GM12864 (cell line): ENCODE measurements around the gene TOP3B.

Source experiments
- DNase-seq: peaks from one replicate; pipeline ENCODE4 v3.0.0-alpha.2; 2011; ENCODE audit warnings: low read depth
- H3K4me3 ChIP-seq: 2 replicates; pipeline ENCODE4 v1.5.1; 2011; ENCODE audit warnings: mild to moderate bottlenecking, low read depth, low read length, control low read depth
- CTCF ChIP-seq: IDR thresholded peaks from 2 replicates; pipeline ENCODE4 v1.5.1; 2011; ENCODE audit warnings: low read depth, mild to moderate bottlenecking, moderate library complexity, low read length, control low read depth, inconsistent platforms; ENCODE audit errors: missing control alignments

TOP3B gene

GRCh38 chr22:21932347-21932746 is 50.2 kb downstream of the TOP3B start:
- no peak for TF ChIP-seq CTCF
- no peak for DNase-seq
- H3K4me3 ChIP-seq = no peak overlapping the region

DNA sequence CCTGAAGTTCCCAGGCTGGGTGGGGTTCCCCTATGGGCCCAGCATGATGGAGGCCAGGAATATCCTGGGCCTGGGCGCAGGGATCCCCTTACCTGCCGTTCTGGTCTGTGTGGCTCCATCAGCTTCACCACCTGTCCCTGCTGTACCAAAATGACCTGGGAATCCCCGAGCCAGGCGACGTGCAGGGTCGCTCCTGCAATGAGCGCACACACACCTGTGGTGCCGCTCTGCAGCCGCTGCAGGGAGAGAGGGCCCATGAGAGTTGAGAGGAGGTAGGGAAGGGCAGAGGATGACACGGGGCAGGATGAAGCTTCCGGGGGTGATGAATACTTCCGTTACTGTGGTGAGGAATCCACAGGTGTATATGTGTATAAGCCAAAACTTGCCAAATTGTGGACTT is 51.5 kb downstream of the TOP3B start:
- no peak for DNase-seq
- TF ChIP-seq CTCF = no peak

GRCh38 chr22:21929253-21929652 is 53.3 kb downstream of the TOP3B start:
- no peak for TF ChIP-seq CTCF
- no peak for DNase-seq
- H3K4me3 ChIP-seq = no peak overlapping the region

More for the DNA sequence above, 51.5 kb downstream of the TOP3B start:
- no peak overlapping the region for H3K4me3 ChIP-seq

DNA sequence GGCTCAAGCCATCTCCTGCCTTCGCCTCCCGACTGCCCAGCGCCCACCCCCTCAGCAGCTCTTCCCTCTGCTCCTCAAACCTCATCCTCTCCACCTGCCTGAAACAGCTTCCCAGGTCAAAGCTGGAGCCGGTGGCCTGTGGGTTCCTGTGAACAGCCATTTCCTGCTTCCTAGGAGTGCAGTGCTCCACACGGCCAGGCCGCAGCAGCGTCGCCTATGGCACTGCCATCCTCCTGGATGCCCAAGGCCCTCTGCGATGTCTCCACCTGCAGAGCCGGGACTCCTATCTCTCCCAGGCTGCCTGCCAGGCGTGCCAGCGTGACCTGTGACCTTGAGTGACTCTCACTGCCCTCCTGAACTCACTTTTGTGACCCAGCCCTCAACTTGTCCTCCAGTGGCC is 54.5 kb downstream of the TOP3B start:
- H3K4me3 ChIP-seq = no peak overlapping the region
- DNase-seq = no peak
- TF ChIP-seq CTCF = no peak

DNA sequence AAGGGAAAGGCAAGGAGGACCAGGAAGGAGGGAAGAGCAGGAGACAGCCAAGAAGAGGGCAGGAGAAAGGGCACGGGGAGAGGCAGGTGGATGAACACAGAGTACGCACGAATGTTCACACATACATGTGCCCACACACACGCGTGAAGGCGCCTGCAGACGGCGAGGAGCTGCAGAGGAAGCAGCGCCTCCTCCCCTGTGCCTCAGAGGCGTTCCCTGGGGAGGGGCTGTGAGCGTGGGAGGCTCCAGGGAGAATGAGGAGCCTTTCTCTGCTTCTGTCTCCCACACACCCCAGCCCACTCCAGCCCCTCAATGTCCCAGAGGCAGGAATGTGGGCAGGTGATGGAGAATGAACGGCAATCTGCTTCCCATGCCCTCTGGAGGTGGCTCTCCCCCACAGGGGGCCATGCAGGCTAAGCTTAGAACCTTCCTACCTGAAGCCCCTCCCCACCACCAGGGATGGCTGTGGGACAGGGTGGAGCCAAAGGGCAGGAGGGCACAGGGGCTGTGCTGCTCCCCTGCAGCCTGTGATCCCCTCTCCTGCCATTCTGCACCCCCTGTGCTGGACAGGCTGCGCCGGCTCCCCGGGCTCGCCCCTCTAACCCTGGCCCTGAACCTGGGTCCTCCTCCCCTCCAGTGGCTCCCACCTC is 55.3 kb downstream of the TOP3B start:
- no peak for TF ChIP-seq CTCF
- DNase-seq = no peak

GRCh38 chr22:21926728-21927127 is 55.9 kb downstream of the TOP3B start:
- TF ChIP-seq CTCF = no peak
- no peak overlapping the region for H3K4me3 ChIP-seq
- no peak for DNase-seq

More for the DNA sequence above, 55.3 kb downstream of the TOP3B start:
- no peak overlapping the region for H3K4me3 ChIP-seq

DNA sequence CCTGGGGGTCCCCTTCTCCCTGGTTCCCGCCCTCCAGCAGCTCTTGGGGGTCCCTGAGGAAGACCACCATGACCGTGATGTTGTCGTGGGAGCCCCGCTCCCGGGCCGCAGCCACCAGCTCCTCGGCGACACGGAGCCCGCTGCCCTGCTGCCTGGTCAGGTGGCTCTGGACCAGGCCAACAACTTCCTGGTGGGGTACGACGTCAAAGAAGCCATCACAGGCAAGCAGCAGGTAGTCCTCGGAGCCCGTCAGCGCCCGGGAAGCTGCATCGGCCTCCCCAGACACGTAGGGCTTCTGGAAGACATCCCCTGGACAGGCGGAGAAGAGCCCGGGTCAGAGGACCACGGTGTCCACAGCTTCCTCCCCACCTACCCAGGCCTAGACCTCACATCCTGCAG is 59.4 kb downstream of the TOP3B start:
- TF ChIP-seq CTCF = no peak
- no peak for DNase-seq
- no peak overlapping the region for H3K4me3 ChIP-seq
